ENCODE measurements around the gene NCOA1.

DNA sequence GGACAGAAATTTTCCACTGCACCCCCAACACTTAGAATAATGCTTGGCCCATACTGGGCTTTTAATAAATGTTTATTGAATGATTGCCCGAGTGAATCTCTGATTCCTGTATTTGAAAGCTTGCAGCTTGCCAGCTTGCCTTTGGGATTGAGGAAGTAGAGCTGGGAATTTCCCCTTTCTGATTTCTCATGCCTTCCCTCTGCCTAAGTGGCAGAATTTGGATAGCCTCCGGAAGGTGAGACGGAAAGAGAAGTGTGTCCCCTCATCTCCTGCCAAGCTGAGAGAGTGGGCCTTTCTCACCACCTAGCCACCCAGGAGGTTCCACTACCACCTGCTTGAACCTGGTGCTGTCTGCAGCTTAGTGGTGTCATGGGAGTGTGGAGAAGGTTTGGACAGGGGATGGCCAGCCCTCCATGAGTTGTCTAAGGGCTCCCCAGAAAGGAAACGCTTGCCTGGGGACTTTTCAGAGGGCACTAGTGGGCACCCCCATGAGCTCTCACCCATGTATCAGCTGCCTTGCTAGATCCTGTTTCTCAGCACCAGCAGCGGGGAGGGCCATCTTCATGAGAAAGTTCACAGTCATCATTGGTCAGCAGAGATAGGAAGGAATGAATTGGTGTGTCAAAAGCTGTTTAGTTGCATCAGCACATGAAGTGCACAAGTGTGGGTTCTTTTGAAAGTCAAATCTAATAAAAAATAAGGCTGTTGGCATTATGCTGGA lies 8.6 kb upstream of the NCOA1 start:
- TF ChIP-seq, protein P1, sequence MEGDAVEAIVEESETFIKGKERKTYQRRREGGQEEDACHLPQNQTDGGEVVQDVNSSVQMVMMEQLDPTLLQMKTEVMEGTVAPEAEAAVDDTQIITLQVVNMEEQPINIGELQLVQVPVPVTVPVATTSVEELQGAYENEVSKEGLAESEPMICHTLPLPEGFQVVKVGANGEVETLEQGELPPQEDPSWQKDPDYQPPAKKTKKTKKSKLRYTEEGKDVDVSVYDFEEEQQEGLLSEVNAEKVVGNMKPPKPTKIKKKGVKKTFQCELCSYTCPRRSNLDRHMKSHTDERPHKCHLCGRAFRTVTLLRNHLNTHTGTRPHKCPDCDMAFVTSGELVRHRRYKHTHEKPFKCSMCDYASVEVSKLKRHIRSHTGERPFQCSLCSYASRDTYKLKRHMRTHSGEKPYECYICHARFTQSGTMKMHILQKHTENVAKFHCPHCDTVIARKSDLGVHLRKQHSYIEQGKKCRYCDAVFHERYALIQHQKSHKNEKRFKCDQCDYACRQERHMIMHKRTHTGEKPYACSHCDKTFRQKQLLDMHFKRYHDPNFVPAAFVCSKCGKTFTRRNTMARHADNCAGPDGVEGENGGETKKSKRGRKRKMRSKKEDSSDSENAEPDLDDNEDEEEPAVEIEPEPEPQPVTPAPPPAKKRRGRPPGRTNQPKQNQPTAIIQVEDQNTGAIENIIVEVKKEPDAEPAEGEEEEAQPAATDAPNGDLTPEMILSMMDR (IDR thresholded peaks at IDR 0.05): no peak
- TF ChIP-seq, protein P2, sequence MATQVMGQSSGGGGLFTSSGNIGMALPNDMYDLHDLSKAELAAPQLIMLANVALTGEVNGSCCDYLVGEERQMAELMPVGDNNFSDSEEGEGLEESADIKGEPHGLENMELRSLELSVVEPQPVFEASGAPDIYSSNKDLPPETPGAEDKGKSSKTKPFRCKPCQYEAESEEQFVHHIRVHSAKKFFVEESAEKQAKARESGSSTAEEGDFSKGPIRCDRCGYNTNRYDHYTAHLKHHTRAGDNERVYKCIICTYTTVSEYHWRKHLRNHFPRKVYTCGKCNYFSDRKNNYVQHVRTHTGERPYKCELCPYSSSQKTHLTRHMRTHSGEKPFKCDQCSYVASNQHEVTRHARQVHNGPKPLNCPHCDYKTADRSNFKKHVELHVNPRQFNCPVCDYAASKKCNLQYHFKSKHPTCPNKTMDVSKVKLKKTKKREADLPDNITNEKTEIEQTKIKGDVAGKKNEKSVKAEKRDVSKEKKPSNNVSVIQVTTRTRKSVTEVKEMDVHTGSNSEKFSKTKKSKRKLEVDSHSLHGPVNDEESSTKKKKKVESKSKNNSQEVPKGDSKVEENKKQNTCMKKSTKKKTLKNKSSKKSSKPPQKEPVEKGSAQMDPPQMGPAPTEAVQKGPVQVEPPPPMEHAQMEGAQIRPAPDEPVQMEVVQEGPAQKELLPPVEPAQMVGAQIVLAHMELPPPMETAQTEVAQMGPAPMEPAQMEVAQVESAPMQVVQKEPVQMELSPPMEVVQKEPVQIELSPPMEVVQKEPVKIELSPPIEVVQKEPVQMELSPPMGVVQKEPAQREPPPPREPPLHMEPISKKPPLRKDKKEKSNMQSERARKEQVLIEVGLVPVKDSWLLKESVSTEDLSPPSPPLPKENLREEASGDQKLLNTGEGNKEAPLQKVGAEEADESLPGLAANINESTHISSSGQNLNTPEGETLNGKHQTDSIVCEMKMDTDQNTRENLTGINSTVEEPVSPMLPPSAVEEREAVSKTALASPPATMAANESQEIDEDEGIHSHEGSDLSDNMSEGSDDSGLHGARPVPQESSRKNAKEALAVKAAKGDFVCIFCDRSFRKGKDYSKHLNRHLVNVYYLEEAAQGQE (IDR thresholded peaks at IDR 0.05; ENCODE audit: insufficient read depth in 1 of 2, low read depth in 2 of 2, low read length in 1 of 2): no peak
- TF ChIP-seq SIN3A (IDR thresholded peaks at IDR 0.05; ENCODE audit: borderline replicate concordance, insufficient read depth, low read depth, low read length): no peak
- no peak for TF ChIP-seq POLR2AphosphoS5 (IDR thresholded peaks at IDR 0.05; ENCODE audit: low read depth, low read length)

Data from Panc1 (cell line).